Stimulated activated CD4-positive, alpha-beta T cell treated with anti-CD3 and anti-CD28 coated beads, Interleukin-4, amount 100 ng/mL, for 1 hour (primary cell): ENCODE results near the gene TMEM132C.

ENCODE experiments used
- DNase-seq: peaks from one replicate; pipeline ENCODE4 v3.0.0-alpha.2; 2020

TMEM132C gene

DNA sequence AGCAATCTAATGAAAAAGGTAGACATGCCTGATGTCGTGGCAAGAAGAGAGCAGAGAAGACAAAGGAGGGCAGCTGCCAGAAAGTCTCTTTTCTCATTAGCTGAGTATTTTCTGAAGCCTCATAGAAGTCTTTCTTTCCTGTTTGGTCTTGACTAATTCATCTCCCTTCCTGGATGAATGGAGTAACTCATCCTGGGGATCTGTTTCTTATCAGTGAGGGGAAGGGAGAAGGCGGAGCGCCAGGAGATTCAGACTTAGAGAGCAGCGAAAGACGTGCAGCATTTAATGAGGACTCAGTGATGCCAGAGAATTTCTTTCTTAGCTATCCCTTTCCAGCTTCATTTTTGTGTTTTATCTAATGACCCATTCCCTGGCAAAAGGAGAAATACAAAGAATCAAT, 467.4 kb downstream of the TMEM132C start:
- no peak for DNase-seq

DNA sequence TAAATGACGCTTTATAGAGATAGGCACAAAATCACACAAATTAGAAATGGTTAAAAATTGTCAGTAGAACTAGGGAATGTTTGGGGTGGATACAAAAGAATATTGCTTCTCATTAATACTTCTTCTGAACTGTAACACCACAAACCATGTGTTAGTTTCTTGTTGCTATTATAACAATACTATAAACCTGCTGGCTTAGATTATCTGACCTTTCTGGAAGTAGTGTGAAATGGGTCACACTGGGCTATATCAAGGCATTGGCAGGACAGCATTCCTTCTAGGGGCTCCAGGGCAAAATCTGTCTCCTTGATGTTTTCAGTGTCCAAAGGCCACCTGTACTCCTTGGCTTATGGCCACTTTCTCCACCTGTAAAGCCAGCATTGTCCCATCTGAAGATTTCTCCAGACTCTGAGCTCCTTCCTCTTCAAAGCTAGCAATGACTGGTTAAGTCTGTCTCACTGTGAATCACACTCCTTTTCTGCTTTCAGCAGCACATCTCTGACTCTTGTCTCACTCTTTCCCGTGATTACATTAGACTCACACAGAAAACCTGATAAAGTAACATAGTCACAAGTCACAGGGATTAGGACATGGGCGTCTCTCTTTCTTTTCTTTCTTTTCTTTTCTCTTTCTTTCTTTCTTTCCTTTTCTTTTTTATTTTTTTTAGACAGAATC, 470.5 kb downstream of the TMEM132C start:
- DNase-seq: no peak

DNA sequence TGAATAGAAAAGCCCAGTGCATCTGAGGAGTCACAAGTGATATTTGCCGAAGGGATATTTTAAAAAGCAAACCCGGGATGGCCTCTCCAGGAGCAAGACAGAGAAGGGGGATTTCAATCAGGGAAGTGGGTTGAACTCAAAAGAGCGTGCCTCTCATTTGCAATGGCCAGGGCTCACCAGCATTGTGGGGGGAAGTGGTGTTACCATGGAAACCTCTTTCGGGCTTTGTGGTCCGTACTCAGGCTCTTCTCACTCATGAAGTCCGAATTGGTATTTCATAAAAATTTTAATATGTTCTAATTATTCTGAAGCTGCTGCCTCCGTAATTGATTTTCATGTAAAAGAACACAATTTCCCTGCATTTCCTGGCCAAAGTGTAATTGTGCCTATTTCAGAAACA, 476.9 kb downstream of the TMEM132C start:
- DNase-seq: no peak

DNA sequence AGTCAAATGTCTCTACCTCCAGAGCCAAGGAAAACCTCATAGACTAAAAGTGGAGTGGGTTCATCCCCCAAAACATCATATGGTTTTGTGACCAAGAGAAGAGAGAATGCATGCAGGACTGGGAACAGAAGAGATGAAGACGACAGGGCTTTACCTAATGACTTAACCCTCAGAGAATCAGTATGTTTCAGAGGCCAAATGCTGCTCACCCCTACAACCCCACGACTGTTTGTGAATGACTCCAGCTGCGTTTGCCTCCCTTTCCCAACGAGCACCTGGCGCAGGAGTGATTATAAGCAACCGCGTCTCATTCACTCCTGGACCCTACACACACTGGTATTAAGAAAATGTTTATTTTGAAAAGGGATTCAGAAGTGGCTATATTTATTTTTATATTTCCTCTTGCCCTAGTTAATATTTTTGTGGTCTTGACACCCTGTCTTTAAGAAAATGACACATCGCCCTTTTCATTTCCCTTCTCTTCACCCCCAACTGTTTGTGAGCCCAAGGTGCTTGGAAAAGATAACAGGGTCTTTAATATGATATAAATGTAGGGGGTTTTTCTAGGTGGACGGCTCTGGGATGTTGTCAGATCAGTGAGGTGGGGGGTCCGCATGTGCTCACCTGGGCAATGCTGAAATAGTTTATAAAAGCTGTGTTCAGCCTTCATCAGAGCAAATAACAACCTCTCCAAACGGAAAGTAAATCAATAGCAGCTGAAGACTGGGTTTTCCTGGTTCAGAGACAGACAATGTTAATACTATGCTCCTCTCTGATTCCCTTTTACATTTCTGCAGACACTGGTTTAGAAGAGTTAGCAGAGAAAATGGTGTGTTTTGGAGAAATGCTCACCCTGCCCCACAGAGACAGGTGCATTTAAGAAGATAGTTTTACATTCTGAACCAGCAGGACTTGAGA, 479.1 kb downstream of the TMEM132C start:
- DNase-seq: no peak

DNA sequence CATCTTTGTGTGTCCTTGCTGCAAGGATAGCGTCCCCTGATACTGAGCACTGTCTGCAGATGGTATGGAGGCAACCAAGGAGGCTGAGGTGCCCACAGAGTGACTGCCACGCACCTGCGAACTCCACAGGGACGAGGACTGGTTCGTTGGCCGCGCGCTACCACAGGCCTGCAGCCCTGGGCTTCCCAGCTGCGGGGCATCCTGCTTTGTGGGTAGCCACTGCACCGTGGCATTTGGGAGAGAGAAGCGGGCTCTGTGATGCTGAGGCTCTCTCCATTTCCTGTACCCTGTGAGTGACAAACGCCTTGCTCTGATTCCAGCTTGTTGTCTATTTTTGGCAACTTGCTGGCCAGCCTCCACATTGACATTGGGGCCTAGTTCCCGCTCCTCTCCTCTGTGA, 480.5 kb downstream of the TMEM132C start:
- no peak for DNase-seq

DNA sequence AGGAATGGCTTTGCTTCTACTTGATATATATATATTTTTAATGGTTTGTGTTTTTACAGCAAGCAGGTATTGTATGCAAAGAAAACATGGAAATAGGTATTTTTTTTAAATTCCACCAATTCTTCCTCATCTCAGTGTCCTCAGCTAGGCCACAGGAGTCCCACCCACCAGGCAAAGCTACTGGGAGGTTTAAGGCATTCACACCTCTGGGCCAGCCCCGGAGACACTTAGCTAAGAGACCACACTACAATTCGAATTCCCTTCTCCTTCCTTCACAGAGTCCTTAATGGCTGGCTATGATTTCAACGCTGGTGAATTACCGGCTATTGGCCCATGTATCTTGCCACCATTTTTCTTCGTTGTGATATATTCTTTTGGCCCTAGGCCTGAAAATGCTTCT, 485.4 kb downstream of the TMEM132C start:
- DNase-seq: no peak

DNA sequence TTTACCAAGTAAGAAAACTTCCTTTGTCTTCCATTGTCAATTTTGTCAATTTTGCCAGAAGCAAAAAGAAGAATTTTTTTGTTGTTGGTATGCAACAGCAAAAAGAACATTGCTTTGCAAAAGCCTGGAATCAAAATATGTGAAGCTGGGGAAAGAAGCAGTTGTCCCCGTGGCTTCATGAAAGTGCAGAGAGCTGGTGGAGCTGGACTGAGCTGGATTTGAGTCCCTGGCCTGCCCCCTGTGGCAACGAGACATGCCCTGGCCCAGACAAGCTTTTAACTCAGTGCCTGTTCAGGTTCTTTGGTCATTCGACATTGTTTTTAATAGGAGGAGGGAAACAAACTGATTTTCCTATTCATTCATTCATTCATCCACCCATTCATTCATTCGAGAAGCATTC, 486.5 kb downstream of the TMEM132C start:
- no peak for DNase-seq

DNA sequence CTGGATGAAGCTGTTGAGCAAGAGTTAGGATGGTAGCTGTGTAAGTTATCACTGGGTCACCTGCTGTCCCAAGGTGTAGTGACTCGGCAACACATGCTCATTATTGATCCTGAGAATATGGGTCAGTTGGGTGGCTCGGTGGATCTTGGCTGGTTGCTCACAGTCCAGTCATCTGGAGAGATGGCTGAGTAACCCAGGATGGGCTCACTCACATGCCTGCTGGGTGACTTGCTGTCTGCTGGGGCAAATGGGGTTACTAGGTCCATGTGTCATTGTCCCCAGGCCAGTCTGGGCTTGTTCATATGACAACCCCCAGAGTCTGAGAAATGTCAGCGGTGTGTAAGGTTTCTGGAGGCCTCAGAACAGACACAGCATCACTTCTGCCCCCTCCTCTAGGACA, 487.3 kb downstream of the TMEM132C start:
- DNase-seq: no peak

DNA sequence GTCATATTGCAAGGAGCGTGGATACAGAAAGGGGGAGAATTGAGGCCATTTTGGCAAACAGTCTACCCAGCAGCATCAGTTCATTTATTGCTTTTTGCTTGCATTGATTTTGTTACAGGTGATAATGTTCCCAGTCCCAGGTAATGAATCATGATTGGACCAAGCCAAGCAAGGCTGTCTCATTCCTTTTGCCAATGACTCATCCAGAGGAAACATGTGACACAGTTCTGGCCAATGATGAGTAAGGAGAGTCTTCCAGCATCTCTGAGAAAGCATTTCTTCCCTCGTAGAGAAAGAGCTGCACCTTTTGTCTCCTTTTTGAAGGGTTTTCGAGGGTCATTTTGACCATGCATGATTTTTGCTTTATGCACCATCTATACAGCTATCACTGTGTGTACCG, 488.6 kb downstream of the TMEM132C start:
- no peak for DNase-seq
